ENCODE data around the gene CDK11B. TPM values are rescaled to one million over a fixed set of nuclear protein-coding genes. Genes with fewer than 3 reads are reported as not detected.

CDK11B gene
- total RNA-seq, 1 donor from 2014 or later, result 10.4 TPM

GRCh38 chr1:1628754-1629429 is 29.9 kb downstream of the CDK11B start:
- DNase-seq (ENCODE audit: low read depth, low spot score), result no peak

- no peak for DNase-seq (ENCODE audit: low read depth, low spot score)
Measured at GRCh38 chr1:1627829-1628753, 30.7 kb downstream of the CDK11B start.

- no peak for DNase-seq (ENCODE audit: low read depth, low spot score)
Measured at GRCh38 chr1:1627261-1627828, 31.5 kb downstream of the CDK11B start.

GRCh38 chr1:1626207-1627141 is 32.3 kb downstream of the CDK11B start:
- DNase-seq (ENCODE audit: low read depth, low spot score), result no peak

- no peak for DNase-seq (ENCODE audit: low read depth, low spot score)
Measured at GRCh38 chr1:1625824-1626206, 33.0 kb downstream of the CDK11B start.

GRCh38 chr1:1625404-1625775 is 33.4 kb downstream of the CDK11B start:
- no peak for DNase-seq (ENCODE audit: low read depth, low spot score)

GRCh38 chr1:1624443-1625403 is 34.1 kb downstream of the CDK11B start:
- DNase-seq (ENCODE audit: low read depth, low spot score), result no peak

- no peak for DNase-seq (ENCODE audit: low read depth, low spot score)
Measured at GRCh38 chr1:1623631-1624442, 35.0 kb downstream of the CDK11B start.

- DNase-seq (ENCODE audit: low read depth, low spot score), result no peak
Measured at GRCh38 chr1:1623181-1623630, 35.6 kb downstream of the CDK11B start.

- no peak for DNase-seq (ENCODE audit: low read depth, low spot score)
Measured at GRCh38 chr1:1622788-1623094, 36.1 kb downstream of the CDK11B start.

- DNase-seq (ENCODE audit: low read depth, low spot score), result no peak
Measured at GRCh38 chr1:1622010-1622787, 36.6 kb downstream of the CDK11B start.

- no peak for DNase-seq (ENCODE audit: low read depth, low spot score)
Measured at GRCh38 chr1:1621173-1622009, 37.4 kb downstream of the CDK11B start.

- no peak for DNase-seq (ENCODE audit: low read depth, low spot score)
Measured at GRCh38 chr1:1620433-1621139, 38.2 kb downstream of the CDK11B start.

GRCh38 chr1:1619917-1620361 is 38.9 kb downstream of the CDK11B start:
- no peak for DNase-seq (ENCODE audit: low read depth, low spot score)

- no peak for DNase-seq (ENCODE audit: low read depth, low spot score)
Measured at GRCh38 chr1:1618396-1619068, 40.3 kb downstream of the CDK11B start.

GRCh38 chr1:1617925-1618324 is 40.9 kb downstream of the CDK11B start:
- DNase-seq (ENCODE audit: low read depth, low spot score), result no peak
